Sigmoid colon (tissue), 7 donors: Measurements from ENCODE around the gene SQOR. TPM values are rescaled to one million over a fixed set of nuclear protein-coding genes. Genes with fewer than 3 reads are reported as not detected.

Experiments used
- DNase-seq: peaks from one replicate; pipeline ENCODE4 v3.0.0-alpha.2; 2019
- H3K27ac ChIP-seq, 4 donors: fragments of 200-600 bp; sonication (generic); one replicate each; pipeline ENCODE4 v1.5.1; 2016 to 2019; ENCODE audit warnings: mild to moderate bottlenecking in 1 of 4
- H3K27me3 ChIP-seq, 3 donors: fragments of 200-600 bp; sonication (generic); one replicate each; pipeline ENCODE4 v1.5.1; 2019; ENCODE audit warnings: mild to moderate bottlenecking in 1 of 3
- H3K36me3 ChIP-seq, 4 donors: fragments of 200-600 bp; sonication (generic); one replicate each; pipeline ENCODE4 v1.5.1; 2016 to 2019
- H3K4me1 ChIP-seq, 4 donors: fragments of 200-600 bp; sonication (generic); one replicate each; pipeline ENCODE4 v1.5.1; 2017 to 2019
- H3K4me3 ChIP-seq, 4 donors: fragments of 200-600 bp; sonication (generic); one replicate each; pipeline ENCODE4 v1.5.1; 2017 to 2019; ENCODE audit warnings: mild to moderate bottlenecking in 2 of 4, moderate library complexity in 1 of 4
- H3K9me3 ChIP-seq, 4 donors: fragments of 200-600 bp in 3 of 4; sonication (generic) in 3 of 4; one replicate each; pipeline versions ENCODE4 v1.5.1 to v1.6.1; 2013 to 2019
- EP300 ChIP-seq, 4 donors: sonication (generic); formaldehyde crosslinking; IDR thresholded peaks; one replicate each; pipeline ENCODE4 v1.6.1; 2017; ENCODE audit warnings: antibody characterized with exemption in 4 of 4
- POLR2A ChIP-seq, 2 donors: fragments of 450-650 bp; IDR thresholded peaks; one replicate each; pipeline ENCODE4 v1.6.1; 2016; ENCODE audit warnings: antibody characterized with exemption in 2 of 2, mild to moderate bottlenecking in 2 of 2, moderate library complexity in 2 of 2
- POLR2AphosphoS5 ChIP-seq, 4 donors: sonication (generic); formaldehyde crosslinking; IDR thresholded peaks; one replicate each; pipeline ENCODE4 v1.6.1; 2017; ENCODE audit warnings: antibody characterized with exemption in 4 of 4
- WGBS, 2 donors: extraction: QIAGEN DNeasy Blood & Tissue Kit; methylation state at CpG; one replicate each; pipeline ENCODE4 v1.1.7; 2013; 5-methylcytosine and 5-hydroxymethylcytosine counted together
- intact Hi-C: fragments of 100-400 bp; cut with DNase I; formaldehyde crosslinking; loops from one replicate; pipeline ENCODE4 v1.15.1; 2023
- polyA plus RNA-seq, 3 donors: library from polyadenylated mRNA; stranded (reverse); fragments of 200-250 nt; gene quantifications; one replicate each; pipeline ENCODE4 v1.2.3, GENCODE V29; 2013
- total RNA-seq, 4 donors: library from RNA; depleted of rRNA; stranded (reverse); fragments of >200 nt; gene quantifications; one replicate each; pipeline ENCODE4 v1.1.0, GENCODE V29; 2016
- TF ChIP-seq, protein P1 (sequence below), 4 experiments: fragments of 450-650 bp in 3 of 4; fragments of 200-600 bp in 1 of 4; IDR thresholded peaks; one replicate each; pipeline ENCODE4 v1.5.1; 2016 to 2019; ENCODE audit warnings: antibody characterized with exemption in 4 of 4, mild to moderate bottlenecking in 3 of 4, moderate library complexity in 2 of 4
- donor health status: healthy with polysubstance abuse.
- donor health status: Bipolar disorder and iron deficiency.
- donor health status: healthy.

SQOR gene
- total and polyA plus RNA-seq, 7 donors: 60.4 to 415 (median 83.4) TPM

GRCh38 chr15:45690581-45691260, 55.9 kb downstream of the SQOR start:
- Histone ChIP-seq H3K27ac (no peak overlapping the region), H3K4me1 (no peaks in the 10 kb centered on the region), H3K27me3 (no peaks in the 10 kb centered on the region), H3K36me3 (peaks cover 18 to 76% (median 40%) of the 10 kb centered on the region in 4 donors), H3K4me3 (no peak overlapping the region), H3K9me3 (no peaks in the 10 kb centered on the region)
- no peak for TF ChIP-seq EP300 (IDR thresholded peaks at IDR 0.05)
- TF ChIP-seq POLR2A (IDR thresholded peaks at IDR 0.05): no peak
- no peak for TF ChIP-seq POLR2AphosphoS5 (IDR thresholded peaks at IDR 0.05)
- TF ChIP-seq, protein P1, sequence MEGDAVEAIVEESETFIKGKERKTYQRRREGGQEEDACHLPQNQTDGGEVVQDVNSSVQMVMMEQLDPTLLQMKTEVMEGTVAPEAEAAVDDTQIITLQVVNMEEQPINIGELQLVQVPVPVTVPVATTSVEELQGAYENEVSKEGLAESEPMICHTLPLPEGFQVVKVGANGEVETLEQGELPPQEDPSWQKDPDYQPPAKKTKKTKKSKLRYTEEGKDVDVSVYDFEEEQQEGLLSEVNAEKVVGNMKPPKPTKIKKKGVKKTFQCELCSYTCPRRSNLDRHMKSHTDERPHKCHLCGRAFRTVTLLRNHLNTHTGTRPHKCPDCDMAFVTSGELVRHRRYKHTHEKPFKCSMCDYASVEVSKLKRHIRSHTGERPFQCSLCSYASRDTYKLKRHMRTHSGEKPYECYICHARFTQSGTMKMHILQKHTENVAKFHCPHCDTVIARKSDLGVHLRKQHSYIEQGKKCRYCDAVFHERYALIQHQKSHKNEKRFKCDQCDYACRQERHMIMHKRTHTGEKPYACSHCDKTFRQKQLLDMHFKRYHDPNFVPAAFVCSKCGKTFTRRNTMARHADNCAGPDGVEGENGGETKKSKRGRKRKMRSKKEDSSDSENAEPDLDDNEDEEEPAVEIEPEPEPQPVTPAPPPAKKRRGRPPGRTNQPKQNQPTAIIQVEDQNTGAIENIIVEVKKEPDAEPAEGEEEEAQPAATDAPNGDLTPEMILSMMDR (IDR thresholded peaks at IDR 0.05): no peak
- intact Hi-C loops: no loop called here
- 88 to 91% methylated on average over 6 of the region's 6 CpGs for WGBS, 2 donors
- DNase-seq: no peak

GRCh38 chr15:45701108-45701507, 66.3 kb downstream of the SQOR start:
- H3K27ac ChIP-seq: no peak overlapping the region
- no peaks in the 10 kb centered on the region for H3K9me3 ChIP-seq
- no peaks in the 10 kb centered on the region for H3K36me3 ChIP-seq
- intact Hi-C loops: loop anchor here (5.0 kb wide), 1 partner anchor 39 kb away; no protein-coding TSS in a partner anchor
- TF ChIP-seq EP300 (IDR thresholded peaks at IDR 0.05): no peak
- TF ChIP-seq, protein P1 (IDR thresholded peaks at IDR 0.05): no peak
- no peak for TF ChIP-seq POLR2AphosphoS5 (IDR thresholded peaks at IDR 0.05)
- TF ChIP-seq POLR2A (IDR thresholded peaks at IDR 0.05): no peak
- WGBS, 2 donors: 76 to 88% methylated on average over 3 of the region's 3 CpGs
- H3K27me3 ChIP-seq: no peaks in the 10 kb centered on the region
- peaks cover 0 to 11% (median 10%) of the 10 kb centered on the region in 4 donors for H3K4me1 ChIP-seq
- DNase-seq: no peak
- no peak overlapping the region for H3K4me3 ChIP-seq

- no peaks in the 10 kb centered on the region for H3K36me3 ChIP-seq
- H3K4me1 ChIP-seq: peaks cover 0 to 13% (median 11%) of the 10 kb centered on the region in 4 donors
- no peak overlapping the region for H3K4me3 ChIP-seq
- no peaks in the 10 kb centered on the region for H3K9me3 ChIP-seq
- intact Hi-C loops: loop anchor here (5.0 kb wide), 1 partner anchor 40 kb away; no protein-coding TSS in a partner anchor
- no peak for DNase-seq
- WGBS, 2 donors: 86 to 93% methylated on average over 3 of the region's 3 CpGs
- H3K27ac ChIP-seq: no peak overlapping the region
- no peaks in the 10 kb centered on the region for H3K27me3 ChIP-seq
- no peak for TF ChIP-seq POLR2AphosphoS5 (IDR thresholded peaks at IDR 0.05)
- TF ChIP-seq EP300 (IDR thresholded peaks at IDR 0.05): no peak
- no peak for TF ChIP-seq POLR2A (IDR thresholded peaks at IDR 0.05)
- TF ChIP-seq, protein P1 (IDR thresholded peaks at IDR 0.05): no peak
Measured at GRCh38 chr15:45702041-45702440, 67.2 kb downstream of the SQOR start.

DNA sequence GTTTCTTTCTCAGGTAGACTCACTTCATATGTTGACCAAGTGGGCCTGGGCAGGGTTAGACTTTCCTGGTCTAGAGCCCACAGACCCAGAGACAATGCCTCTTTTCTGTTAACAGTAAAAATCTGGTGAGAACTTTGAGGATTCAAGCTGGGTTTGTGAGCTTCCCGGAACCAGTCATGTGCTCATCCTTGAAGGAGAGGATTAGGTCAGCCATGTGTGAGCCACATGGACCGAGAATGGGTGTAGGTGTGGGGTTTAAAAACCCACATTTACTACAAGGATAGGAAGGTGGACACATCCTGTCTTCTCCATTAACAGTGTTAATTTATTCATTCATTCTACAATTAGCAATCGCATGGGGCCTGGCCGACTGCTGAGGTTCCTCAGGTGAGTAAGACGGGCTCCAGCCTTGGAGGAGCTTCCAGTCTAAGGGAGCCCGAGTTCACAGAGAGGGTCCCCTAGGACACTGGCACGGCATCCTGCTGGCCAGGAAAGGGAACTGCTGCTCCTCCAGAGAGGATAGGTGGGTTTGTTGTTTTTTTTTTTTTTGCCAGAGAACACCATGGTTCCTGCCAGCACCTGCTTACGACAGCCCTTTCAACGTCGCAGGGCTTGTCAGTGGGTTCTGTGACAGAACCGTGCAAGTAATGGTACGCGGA, 69.0 kb downstream of the SQOR start:
- intact Hi-C loops: loop anchor here (5.0 kb wide), 1 partner anchor 41 kb away; no protein-coding TSS in a partner anchor

More for the DNA sequence above, 69.0 kb downstream of the SQOR start:
- no peaks in the 10 kb centered on the region for H3K36me3 ChIP-seq
- H3K4me1 ChIP-seq: peaks cover 0 to 13% (median 11%) of the 10 kb centered on the region in 4 donors
- H3K4me3 ChIP-seq: peak overlapping the region in 3 of 4 donors; percentile 43 to 56 (median 53)
- no peak for TF ChIP-seq EP300 (IDR thresholded peaks at IDR 0.05)
- TF ChIP-seq POLR2AphosphoS5 (IDR thresholded peaks at IDR 0.05): no peak
- TF ChIP-seq, protein P1 (IDR thresholded peaks at IDR 0.05): no peak
- no peak for TF ChIP-seq POLR2A (IDR thresholded peaks at IDR 0.05)
- 42 to 53% methylated on average over 13 of the region's 13 CpGs for WGBS, 2 donors
- no peak for DNase-seq
- H3K9me3 ChIP-seq: no peaks in the 10 kb centered on the region
- H3K27me3 ChIP-seq: no peaks in the 10 kb centered on the region
- H3K27ac ChIP-seq: peak overlapping the region in 1 of 4 donors; percentile 71
